Measurements from ENCODE around the gene MAP3K5. TPM values are rescaled to one million over a fixed set of nuclear protein-coding genes. Genes with fewer than 3 reads are reported as not detected.

Gene MAP3K5
- total and polyA plus RNA-seq, 9 of the 15 experiments (the other 6 are each of a cell fraction or from before 2014, with no cell fraction given), result 2.2 to 13.0 (median 9.9) TPM

DNA sequence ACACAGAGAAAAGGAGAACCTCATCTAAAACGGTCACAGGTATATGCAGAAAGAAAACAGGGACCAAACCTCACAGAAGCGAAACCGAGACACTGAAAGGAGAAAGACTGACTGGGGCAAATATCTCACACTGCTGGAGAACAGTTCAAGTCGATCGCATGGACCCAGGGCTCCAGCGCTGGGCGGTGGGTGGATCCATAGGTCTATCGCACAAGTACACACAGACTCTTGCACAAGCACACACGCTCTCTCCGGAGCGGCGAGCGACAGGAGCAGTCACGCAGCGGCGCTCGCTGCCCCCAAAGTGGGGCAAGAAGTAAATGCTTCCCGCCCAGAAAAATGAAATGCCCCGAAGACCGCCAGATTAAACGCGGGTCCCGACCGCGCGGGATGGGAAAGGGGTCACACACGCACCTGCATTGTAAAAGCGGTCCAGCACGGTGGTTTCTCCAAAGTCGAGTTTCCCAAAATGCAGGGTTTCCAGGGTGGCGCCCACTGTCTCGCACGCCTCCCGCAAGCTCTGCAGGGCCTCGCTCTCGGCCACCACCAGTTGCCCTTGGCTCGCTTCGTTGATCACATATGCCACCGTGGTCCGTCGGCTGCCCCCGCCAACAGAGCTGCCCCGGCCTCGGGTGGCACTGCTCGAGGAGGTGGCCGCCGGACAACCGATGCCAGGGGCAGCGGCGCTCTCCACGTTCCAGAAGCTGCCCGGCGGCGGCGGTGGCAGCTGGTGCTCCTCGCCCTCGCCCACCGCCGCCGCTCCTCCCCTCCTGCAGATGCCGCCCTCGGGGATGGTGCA, 782 bp downstream of the MAP3K5 start (continued):
- TF ChIP-seq, protein P1, sequence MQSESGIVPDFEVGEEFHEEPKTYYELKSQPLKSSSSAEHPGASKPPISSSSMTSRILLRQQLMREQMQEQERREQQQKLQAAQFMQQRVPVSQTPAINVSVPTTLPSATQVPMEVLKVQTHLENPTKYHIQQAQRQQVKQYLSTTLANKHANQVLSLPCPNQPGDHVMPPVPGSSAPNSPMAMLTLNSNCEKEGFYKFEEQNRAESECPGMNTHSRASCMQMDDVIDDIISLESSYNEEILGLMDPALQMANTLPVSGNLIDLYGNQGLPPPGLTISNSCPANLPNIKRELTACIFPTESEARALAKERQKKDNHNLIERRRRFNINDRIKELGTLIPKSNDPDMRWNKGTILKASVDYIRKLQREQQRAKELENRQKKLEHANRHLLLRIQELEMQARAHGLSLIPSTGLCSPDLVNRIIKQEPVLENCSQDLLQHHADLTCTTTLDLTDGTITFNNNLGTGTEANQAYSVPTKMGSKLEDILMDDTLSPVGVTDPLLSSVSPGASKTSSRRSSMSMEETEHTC (IDR thresholded peaks at IDR 0.05), result no peak
- TF ChIP-seq ZC3H11A (IDR thresholded peaks at IDR 0.05; ENCODE audit: low read depth, low read length) (no peak), ETV6 (IDR thresholded peaks at IDR 0.05; ENCODE audit: borderline replicate concordance in 1 of 2, low read depth in 2 of 2, low read length in 1 of 2) (no peak; a peak in 1 of 4 replicates), ETV6 (CRISPR knock-in tag; IDR thresholded peaks at IDR 0.05; ENCODE audit: borderline replicate concordance) (no peak), DACH1 (IDR thresholded peaks at IDR 0.05; ENCODE audit: partially characterized antibody) (no peak), ZC3H4 (CRISPR knock-in tag; IDR thresholded peaks at IDR 0.05; ENCODE audit: borderline replicate concordance) (peak; percentile 87; the same call in 1 of the 2 replicates), ZNF507 (tag; conservative IDR thresholded peaks at IDR 0.05) (no peak), RB1 (IDR thresholded peaks at IDR 0.05; ENCODE audit: low read depth) (no peak), ZNF263 (CRISPR knock-in tag; IDR thresholded peaks at IDR 0.05; ENCODE audit: borderline replicate concordance) (peak; percentile 72), CC2D1A (IDR thresholded peaks at IDR 0.05) (no peak)
- TF ChIP-seq, protein P2, sequence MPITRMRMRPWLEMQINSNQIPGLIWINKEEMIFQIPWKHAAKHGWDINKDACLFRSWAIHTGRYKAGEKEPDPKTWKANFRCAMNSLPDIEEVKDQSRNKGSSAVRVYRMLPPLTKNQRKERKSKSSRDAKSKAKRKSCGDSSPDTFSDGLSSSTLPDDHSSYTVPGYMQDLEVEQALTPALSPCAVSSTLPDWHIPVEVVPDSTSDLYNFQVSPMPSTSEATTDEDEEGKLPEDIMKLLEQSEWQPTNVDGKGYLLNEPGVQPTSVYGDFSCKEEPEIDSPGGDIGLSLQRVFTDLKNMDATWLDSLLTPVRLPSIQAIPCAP (CRISPR knock-in tag; IDR thresholded peaks at IDR 0.05; ENCODE audit: borderline replicate concordance), result no peak; the same call in 1 of the 2 replicates
- TF ChIP-seq, protein P3, sequence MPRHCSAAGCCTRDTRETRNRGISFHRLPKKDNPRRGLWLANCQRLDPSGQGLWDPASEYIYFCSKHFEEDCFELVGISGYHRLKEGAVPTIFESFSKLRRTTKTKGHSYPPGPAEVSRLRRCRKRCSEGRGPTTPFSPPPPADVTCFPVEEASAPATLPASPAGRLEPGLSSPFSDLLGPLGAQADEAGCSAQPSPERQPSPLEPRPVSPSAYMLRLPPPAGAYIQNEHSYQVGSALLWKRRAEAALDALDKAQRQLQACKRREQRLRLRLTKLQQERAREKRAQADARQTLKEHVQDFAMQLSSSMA (CRISPR knock-in tag; IDR thresholded peaks at IDR 0.05), result no peak
- TF ChIP-seq, protein P4, sequence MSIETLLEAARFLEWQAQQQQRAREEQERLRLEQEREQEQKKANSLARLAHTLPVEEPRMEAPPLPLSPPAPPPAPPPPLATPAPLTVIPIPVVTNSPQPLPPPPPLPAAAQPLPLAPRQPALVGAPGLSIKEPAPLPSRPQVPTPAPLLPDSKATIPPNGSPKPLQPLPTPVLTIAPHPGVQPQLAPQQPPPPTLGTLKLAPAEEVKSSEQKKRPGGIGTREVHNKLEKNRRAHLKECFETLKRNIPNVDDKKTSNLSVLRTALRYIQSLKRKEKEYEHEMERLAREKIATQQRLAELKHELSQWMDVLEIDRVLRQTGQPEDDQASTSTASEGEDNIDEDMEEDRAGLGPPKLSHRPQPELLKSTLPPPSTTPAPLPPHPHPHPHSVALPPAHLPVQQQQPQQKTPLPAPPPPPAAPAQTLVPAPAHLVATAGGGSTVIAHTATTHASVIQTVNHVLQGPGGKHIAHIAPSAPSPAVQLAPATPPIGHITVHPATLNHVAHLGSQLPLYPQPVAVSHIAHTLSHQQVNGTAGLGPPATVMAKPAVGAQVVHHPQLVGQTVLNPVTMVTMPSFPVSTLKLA (conservative IDR thresholded peaks at IDR 0.05), result peak; percentile 64 to 73
- TF ChIP-seq, protein P5, sequence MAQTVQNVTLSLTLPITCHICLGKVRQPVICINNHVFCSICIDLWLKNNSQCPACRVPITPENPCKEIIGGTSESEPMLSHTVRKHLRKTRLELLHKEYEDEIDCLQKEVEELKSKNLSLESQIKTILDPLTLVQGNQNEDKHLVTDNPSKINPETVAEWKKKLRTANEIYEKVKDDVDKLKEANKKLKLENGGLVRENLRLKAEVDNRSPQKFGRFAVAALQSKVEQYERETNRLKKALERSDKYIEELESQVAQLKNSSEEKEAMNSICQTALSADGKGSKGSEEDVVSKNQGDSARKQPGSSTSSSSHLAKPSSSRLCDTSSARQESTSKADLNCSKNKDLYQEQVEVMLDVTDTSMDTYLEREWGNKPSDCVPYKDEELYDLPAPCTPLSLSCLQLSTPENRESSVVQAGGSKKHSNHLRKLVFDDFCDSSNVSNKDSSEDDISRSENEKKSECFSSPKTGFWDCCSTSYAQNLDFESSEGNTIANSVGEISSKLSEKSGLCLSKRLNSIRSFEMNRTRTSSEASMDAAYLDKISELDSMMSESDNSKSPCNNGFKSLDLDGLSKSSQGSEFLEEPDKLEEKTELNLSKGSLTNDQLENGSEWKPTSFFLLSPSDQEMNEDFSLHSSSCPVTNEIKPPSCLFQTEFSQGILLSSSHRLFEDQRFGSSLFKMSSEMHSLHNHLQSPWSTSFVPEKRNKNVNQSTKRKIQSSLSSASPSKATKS (CRISPR knock-in tag; IDR thresholded peaks at IDR 0.05), result no peak
- TF ChIP-seq, protein P6, sequence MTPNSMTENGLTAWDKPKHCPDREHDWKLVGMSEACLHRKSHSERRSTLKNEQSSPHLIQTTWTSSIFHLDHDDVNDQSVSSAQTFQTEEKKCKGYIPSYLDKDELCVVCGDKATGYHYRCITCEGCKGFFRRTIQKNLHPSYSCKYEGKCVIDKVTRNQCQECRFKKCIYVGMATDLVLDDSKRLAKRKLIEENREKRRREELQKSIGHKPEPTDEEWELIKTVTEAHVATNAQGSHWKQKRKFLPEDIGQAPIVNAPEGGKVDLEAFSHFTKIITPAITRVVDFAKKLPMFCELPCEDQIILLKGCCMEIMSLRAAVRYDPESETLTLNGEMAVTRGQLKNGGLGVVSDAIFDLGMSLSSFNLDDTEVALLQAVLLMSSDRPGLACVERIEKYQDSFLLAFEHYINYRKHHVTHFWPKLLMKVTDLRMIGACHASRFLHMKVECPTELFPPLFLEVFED (CRISPR knock-in tag; conservative IDR thresholded peaks at IDR 0.05), result no peak
- TF ChIP-seq, protein P7, sequence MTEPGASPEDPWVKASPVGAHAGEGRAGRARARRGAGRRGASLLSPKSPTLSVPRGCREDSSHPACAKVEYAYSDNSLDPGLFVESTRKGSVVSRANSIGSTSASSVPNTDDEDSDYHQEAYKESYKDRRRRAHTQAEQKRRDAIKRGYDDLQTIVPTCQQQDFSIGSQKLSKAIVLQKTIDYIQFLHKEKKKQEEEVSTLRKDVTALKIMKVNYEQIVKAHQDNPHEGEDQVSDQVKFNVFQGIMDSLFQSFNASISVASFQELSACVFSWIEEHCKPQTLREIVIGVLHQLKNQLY (CRISPR knock-in tag; conservative IDR thresholded peaks at IDR 0.05), result no peak
- TF ChIP-seq, protein P8, sequence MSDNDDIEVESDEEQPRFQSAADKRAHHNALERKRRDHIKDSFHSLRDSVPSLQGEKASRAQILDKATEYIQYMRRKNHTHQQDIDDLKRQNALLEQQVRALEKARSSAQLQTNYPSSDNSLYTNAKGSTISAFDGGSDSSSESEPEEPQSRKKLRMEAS (CRISPR knock-in tag; IDR thresholded peaks at IDR 0.05), result peak; percentile 60
